Measurements from ENCODE around the gene ENTPD3.

DNA sequence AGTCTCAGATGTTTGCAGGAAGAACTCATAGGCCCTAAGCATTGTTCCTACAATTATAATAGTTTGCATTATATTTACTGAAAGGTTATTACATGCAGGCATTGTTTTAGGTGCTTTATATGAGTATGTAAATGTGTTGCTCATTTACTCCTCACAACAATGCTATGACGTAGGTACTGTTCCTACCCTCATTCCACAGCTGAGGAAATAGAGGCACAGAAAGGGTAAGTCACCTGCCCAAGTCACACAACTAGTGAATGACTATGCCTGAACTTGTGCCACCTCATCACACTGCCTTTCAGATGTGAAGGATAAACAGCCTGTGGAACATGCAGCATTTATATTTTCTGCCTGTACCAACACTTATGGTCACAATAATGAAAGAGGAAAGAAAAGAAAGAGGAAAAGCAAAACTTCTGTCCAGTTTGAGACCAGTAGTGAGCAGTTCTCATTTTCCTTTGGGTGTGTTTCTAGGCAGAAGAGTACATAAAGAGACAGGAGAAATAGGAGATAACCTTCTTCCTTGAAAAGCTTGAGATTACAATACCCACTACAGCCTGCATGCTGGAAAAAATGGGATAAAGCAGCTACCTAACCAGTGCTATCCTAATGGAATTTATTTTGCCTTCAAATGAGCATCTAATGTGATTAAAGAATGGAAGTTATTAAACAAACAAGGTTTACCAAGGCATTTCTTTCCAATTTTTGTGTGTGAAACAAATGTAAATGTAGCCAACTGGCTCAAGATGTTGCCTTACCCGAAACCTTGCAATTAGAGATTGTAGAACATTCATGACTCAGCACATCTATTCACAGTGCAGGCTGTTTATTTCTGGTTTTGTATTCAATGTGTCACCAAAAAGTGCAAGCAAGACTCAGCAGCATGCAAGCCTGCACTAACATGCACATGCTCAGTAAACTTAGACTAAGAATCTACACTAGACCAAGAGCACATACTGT, 20.5 kb upstream of the ENTPD3 start:
- TF ChIP-seq, protein P1, sequence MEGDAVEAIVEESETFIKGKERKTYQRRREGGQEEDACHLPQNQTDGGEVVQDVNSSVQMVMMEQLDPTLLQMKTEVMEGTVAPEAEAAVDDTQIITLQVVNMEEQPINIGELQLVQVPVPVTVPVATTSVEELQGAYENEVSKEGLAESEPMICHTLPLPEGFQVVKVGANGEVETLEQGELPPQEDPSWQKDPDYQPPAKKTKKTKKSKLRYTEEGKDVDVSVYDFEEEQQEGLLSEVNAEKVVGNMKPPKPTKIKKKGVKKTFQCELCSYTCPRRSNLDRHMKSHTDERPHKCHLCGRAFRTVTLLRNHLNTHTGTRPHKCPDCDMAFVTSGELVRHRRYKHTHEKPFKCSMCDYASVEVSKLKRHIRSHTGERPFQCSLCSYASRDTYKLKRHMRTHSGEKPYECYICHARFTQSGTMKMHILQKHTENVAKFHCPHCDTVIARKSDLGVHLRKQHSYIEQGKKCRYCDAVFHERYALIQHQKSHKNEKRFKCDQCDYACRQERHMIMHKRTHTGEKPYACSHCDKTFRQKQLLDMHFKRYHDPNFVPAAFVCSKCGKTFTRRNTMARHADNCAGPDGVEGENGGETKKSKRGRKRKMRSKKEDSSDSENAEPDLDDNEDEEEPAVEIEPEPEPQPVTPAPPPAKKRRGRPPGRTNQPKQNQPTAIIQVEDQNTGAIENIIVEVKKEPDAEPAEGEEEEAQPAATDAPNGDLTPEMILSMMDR (IDR thresholded peaks at IDR 0.05) = no peak
- TF ChIP-seq POLR2A (IDR thresholded peaks at IDR 0.05) (no peak), POLR2AphosphoS5 (IDR thresholded peaks at IDR 0.05) (no peak)

Data from sigmoid colon (tissue), 4 donors.